22Rv1 (cell line): ENCODE measurements around the gene DOCK10.

Experiments used
- ZFX ChIP-seq: fragments of 450-650 bp; IDR thresholded peaks from 2 replicates; pipeline ENCODE4 v1.6.1; 2017; ENCODE audit warnings: antibody characterized with exemption, borderline replicate concordance
- TF ChIP-seq, protein P1 (sequence below): fragments of 450-650 bp; IDR thresholded peaks from 2 replicates; pipeline ENCODE4 v1.5.1; 2017; ENCODE audit warnings: mild to moderate bottlenecking

DNA sequence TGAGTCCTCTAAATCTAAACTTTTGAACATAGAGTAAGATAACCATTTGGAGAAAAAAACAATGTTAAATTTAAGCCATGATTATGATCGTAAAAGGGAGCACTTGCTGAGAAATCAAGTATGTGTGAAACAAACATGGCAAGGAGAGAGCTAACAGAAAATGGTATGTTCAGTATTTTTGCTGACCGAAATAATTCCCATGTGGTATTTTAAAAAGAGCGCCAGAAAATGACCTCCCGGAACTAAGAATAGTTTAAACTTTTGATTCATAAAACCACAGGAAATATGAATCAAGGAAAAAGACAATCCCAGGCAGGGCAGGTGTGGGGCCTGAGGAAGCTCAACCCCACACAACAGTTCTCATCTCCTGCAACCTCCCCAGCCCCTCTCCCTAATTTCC lies 74.2 kb downstream of the DOCK10 start:
- TF ChIP-seq, protein P1, sequence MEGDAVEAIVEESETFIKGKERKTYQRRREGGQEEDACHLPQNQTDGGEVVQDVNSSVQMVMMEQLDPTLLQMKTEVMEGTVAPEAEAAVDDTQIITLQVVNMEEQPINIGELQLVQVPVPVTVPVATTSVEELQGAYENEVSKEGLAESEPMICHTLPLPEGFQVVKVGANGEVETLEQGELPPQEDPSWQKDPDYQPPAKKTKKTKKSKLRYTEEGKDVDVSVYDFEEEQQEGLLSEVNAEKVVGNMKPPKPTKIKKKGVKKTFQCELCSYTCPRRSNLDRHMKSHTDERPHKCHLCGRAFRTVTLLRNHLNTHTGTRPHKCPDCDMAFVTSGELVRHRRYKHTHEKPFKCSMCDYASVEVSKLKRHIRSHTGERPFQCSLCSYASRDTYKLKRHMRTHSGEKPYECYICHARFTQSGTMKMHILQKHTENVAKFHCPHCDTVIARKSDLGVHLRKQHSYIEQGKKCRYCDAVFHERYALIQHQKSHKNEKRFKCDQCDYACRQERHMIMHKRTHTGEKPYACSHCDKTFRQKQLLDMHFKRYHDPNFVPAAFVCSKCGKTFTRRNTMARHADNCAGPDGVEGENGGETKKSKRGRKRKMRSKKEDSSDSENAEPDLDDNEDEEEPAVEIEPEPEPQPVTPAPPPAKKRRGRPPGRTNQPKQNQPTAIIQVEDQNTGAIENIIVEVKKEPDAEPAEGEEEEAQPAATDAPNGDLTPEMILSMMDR: no peak
- no peak for TF ChIP-seq ZFX
